Measurements from ENCODE around the gene COL15A1.

DNA sequence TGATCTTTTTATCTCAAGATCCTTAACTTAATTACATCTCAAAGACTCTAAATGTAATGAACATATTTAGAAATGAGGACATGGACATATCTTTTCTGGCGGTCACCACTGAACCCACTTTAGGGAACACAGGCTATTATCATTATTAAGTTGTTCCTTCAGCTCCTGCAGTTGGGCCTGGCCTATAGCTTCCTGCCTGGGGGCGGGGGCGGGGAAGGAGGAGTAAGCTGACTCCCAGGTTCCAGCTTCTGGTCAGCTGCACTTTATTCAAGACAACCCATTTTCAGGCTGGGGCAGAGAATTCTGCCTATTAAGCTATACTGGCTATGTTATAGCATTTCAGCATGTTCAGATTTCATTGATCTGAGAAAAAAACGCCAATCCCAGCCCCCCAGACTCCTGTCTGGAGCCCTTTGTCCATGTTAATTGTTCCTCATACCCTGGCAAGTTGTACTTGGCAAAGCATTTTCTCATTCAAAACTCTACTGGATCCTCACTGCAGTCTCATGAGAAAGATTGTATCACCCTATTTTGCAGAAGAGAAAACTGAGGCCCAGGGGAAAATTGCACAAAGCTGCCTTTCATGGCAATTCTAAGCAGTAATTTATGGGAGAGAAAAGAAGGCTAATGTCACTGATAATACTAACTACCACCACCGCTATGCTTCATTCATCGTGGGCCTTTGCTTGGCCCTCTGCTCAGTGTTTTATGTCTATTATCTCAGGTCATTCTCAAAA lies 25.1 kb downstream of the COL15A1 start:
- TF ChIP-seq, protein P1, sequence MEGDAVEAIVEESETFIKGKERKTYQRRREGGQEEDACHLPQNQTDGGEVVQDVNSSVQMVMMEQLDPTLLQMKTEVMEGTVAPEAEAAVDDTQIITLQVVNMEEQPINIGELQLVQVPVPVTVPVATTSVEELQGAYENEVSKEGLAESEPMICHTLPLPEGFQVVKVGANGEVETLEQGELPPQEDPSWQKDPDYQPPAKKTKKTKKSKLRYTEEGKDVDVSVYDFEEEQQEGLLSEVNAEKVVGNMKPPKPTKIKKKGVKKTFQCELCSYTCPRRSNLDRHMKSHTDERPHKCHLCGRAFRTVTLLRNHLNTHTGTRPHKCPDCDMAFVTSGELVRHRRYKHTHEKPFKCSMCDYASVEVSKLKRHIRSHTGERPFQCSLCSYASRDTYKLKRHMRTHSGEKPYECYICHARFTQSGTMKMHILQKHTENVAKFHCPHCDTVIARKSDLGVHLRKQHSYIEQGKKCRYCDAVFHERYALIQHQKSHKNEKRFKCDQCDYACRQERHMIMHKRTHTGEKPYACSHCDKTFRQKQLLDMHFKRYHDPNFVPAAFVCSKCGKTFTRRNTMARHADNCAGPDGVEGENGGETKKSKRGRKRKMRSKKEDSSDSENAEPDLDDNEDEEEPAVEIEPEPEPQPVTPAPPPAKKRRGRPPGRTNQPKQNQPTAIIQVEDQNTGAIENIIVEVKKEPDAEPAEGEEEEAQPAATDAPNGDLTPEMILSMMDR (IDR thresholded peaks at IDR 0.05) = no peak
- TF ChIP-seq POLR2A (IDR thresholded peaks at IDR 0.05) = no peak
- TF ChIP-seq POLR2AphosphoS5 (IDR thresholded peaks at IDR 0.05; ENCODE audit: insufficient read depth in 1 of 2, low read depth in 1 of 2) = no peak
